SU-DHL-6 (cell line): Measurements from ENCODE around the gene SYT4.

Experiments
- CTCF ChIP-seq: fragments of 200-600 bp; sonication (generic); IDR thresholded peaks from one replicate; pipeline ENCODE4 v1.5.1; 2017; ENCODE audit warnings: antibody characterized with exemption, mild to moderate bottlenecking, low read length, moderate library complexity; ENCODE audit not compliant: insufficient read depth, poor library complexity, severe bottlenecking
- EZH2phosphoT487 ChIP-seq: fragments of 200-600 bp; sonication (generic), shearing (Covaris generic); conservative IDR thresholded peaks from 2 replicates; pipeline ENCODE4 v1.6.1; 2018; ENCODE audit warnings: mild to moderate bottlenecking, antibody characterized with exemption, low read length, moderate library complexity, mixed read lengths

GRCh38 chr18:43234889-43235288 lies 42.4 kb downstream of the SYT4 start:
- TF ChIP-seq CTCF: no peak
- no peak for TF ChIP-seq EZH2phosphoT487
